ENCODE results near the gene TMCC2.
A peak's percentile ranks its signal among the peaks of the same experiment; 100 is the strongest.

Gene TMCC2

GRCh38 chr1:205210756-205211168 is 17.0 kb upstream of the TMCC2 start:
- POLR2A ChIA-PET (ENCODE audit: low non-redundant PET), result interaction anchor here (1.5 kb wide), 1 partner anchor 89 kb away, joined by 6 read pairs; the partner anchor contains the start of gene RBBP5
- peak overlapping the region; percentile 88 for H3K27ac ChIP-seq

GRCh38 chr1:205211169-205211838 is 16.4 kb upstream of the TMCC2 start, which contains the start of gene DSTYK:
DSTYK (minus strand) TSS chr1:205211702; CDS start chr1:205211535, 167 bp downstream.
- TF ChIP-seq CTCF (conservative IDR thresholded peaks at IDR 0.05; ENCODE audit: low read depth), result no peak
- POLR2A ChIA-PET (ENCODE audit: low non-redundant PET), result interaction anchor here (0.6 to 1.5 kb wide), 2 partner anchors 11 to 89 kb away, joined by 5 to 6 read pairs; partner anchors contain the start of gene RBBP5
- H3K27ac ChIP-seq, result peak within 1 kb of the TSS; percentile 88
- peak; percentile 98 for DNase-seq (ENCODE audit: low spot score)
- CTCF ChIA-PET, result interaction anchor here (0.6 to 1.0 kb wide), 3 partner anchors 16 to 124 kb away, joined by 3 read pairs; partner anchors contain the start of gene TMCC2

More at GRCh38 chr1:205210756-205211168, 17.0 kb upstream of the TMCC2 start:
- no peak for TF ChIP-seq CTCF (conservative IDR thresholded peaks at IDR 0.05; ENCODE audit: low read depth)
- peak; percentile 55 for DNase-seq (ENCODE audit: low spot score)
- CTCF ChIA-PET, result interaction anchor here (0.6 to 1.0 kb wide), 4 partner anchors 17 to 124 kb away, joined by 3 read pairs; partner anchors contain the start of gene TMCC2

- ChIA-PET CTCF (interaction anchor here (0.5 kb wide), 1 partner anchor 97 kb away, joined by 4 read pairs; no protein-coding TSS in a partner anchor), POLR2A (ENCODE audit: low non-redundant PET) (interaction anchor here (0.6 to 1.5 kb wide), 2 partner anchors 10 to 90 kb away, joined by 5 to 6 read pairs; partner anchors contain the start of gene RBBP5)
- no peak for DNase-seq (ENCODE audit: low spot score)
- peak overlapping the region; percentile 88 for H3K27ac ChIP-seq
- TF ChIP-seq CTCF (conservative IDR thresholded peaks at IDR 0.05; ENCODE audit: low read depth), result no peak
Measured at GRCh38 chr1:205211839-205212536, 15.8 kb upstream of the TMCC2 start.

GRCh38 chr1:205214756-205215155 is 13.0 kb upstream of the TMCC2 start:
- POLR2A ChIA-PET (ENCODE audit: low non-redundant PET), result interaction anchor here (0.6 kb wide), 1 partner anchor 130 kb away, joined by 3 read pairs; no protein-coding TSS in a partner anchor
- no peak for DNase-seq (ENCODE audit: low spot score)
- no peak overlapping the region for H3K27ac ChIP-seq
- TF ChIP-seq CTCF (conservative IDR thresholded peaks at IDR 0.05; ENCODE audit: low read depth), result no peak
- CTCF ChIA-PET, result interaction anchor here (0.6 kb wide), 2 partner anchors 73 to 1626 kb away, joined by 3 to 4 read pairs; no protein-coding TSS in a partner anchor

GRCh38 chr1:205216588-205216987 is 11.2 kb upstream of the TMCC2 start:
- DNase-seq (ENCODE audit: low spot score), result no peak
- ChIA-PET POLR2A (ENCODE audit: low non-redundant PET) (no interaction called here), CTCF (interaction anchor here (0.5 kb wide), 1 partner anchor 44 kb away, joined by 3 read pairs; no protein-coding TSS in a partner anchor)
- TF ChIP-seq CTCF (conservative IDR thresholded peaks at IDR 0.05; ENCODE audit: low read depth), result no peak
- H3K27ac ChIP-seq, result no peak overlapping the region

- DNase-seq (ENCODE audit: low spot score), result no peak
- ChIA-PET CTCF (interaction anchor here (0.5 kb wide), 1 partner anchor 43 kb away, joined by 3 read pairs; no protein-coding TSS in a partner anchor), POLR2A (ENCODE audit: low non-redundant PET) (no interaction called here)
- H3K27ac ChIP-seq, result no peak overlapping the region
- TF ChIP-seq CTCF (conservative IDR thresholded peaks at IDR 0.05; ENCODE audit: low read depth), result no peak
Measured at GRCh38 chr1:205217418-205217817, 10.3 kb upstream of the TMCC2 start.
